Posterior vena cava (tissue), 2 donors: Measurements from ENCODE around the gene PGK1. TPM values are rescaled to one million over a fixed set of nuclear protein-coding genes. Genes with fewer than 3 reads are reported as not detected.
"Not testable (repeated sequence)": the region's sequence is repeated elsewhere in the genome, so short reads cannot be mapped to it uniquely, and the experiment has no call there.

Experiments
- DNase-seq: peaks from one replicate; pipeline ENCODE4 v3.0.0-alpha.2; 2020; ENCODE audit warnings: low spot score
- intact Hi-C, 2 donors: fragments of 100-400 bp; cut with DNase I; formaldehyde crosslinking; loops; one replicate each; pipeline versions ENCODE4 v1.14.1 to v1.14.2; 2022 to 2023
- total RNA-seq, 2 donors: library from RNA; stranded (reverse); fragmentation: NEBNext Ultra II Directional; extraction: Animal tissue kit (Norgen Biotek cat#: 25700); gene quantifications; one replicate each; pipeline ENCODE4 v1.2.1, GENCODE V29; 2021
- donor health status: DM: yes; HTN: yes; CAD: no.
- donor health status: DM: yes; HTN: yes; CAD: no.

The PGK1 gene
- total RNA-seq, 2 donors from 2014 or later = 222 to 323 TPM

- intact Hi-C loops = not testable (repeated sequence)
- DNase-seq = peak; percentile 68
Measured at GRCh38 chrX:78157846-78158245, 53.8 kb downstream of the PGK1 start.

- DNase-seq, intact Hi-C loops: not testable (repeated sequence)
Measured at GRCh38 chrX:78160711-78161110, 56.7 kb downstream of the PGK1 start.

DNA sequence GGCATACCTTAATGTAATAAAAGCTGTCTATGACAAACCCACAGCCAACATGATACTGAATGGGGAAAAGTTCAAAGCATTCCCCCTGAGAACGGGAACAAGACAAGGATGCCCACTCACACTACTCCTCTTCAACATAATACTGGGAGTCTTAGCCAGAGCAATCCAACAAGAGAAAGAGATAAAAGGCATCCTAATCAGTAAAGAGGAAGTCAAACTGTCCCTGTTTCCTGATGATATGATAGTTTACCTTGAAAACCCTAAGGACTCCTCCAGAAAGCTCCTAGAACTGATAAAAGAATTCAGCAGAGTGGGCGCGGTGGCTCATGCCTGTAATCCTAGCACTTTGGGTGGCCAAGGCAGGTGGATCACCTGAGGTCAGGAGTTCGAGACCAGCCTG lies 59.1 kb downstream of the PGK1 start:
- intact Hi-C loops, DNase-seq: not testable (repeated sequence)

DNA sequence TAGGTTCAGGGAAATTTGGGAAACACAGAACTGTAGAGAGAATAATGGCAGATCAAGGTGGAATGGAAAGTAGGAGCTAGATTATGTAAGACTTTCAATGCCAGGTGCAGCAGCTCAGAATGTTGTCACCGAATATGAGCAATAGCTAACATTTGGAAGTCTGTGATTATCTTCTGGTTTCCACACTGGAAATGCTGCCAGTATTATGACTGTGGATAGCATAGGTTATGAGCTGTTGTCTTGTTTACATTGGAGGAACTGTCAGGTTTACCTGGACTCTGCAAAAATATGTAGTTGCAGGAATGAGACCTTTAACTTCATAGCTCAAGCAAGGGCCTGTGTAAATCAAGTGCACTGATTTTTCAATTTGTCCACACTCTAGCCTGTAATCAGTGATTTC lies 61.4 kb downstream of the PGK1 start:
- intact Hi-C loops = no loop called here
- DNase-seq = no peak

- intact Hi-C loops = no loop called here
- DNase-seq = no peak
Measured at GRCh38 chrX:78168065-78168464, 64.0 kb downstream of the PGK1 start.

Other genes with a start within 250 kb of the PGK1 start
- 10 to 100 TPM; 46.3 to 58.1 TPM for gene MAGT1, start 208.8 kb upstream of the PGK1 start, total RNA-seq
- gene COX7B, start 204.8 kb upstream of the PGK1 start, total RNA-seq = 100 to 1,000 TPM; 276 to 335 TPM
- 10 to 100 TPM; 10.8 to 11.9 TPM for gene ATP7A, start 193.6 kb upstream of the PGK1 start, total RNA-seq
- gene PGAM4, start 134.6 kb upstream of the PGK1 start, total RNA-seq = not detected
- 10 to 100 TPM; 28.3 to 30.4 TPM for gene TAF9B, start 35.4 kb downstream of the PGK1 start, total RNA-seq
- gene CYSLTR1, start 223.4 kb downstream of the PGK1 start, total RNA-seq = 1 to 10 TPM; 6.8 to 7.9 TPM